Esophagus muscularis mucosa (tissue), 4 donors: ENCODE data around the gene PROZ. TPM values are rescaled to one million over a fixed set of nuclear protein-coding genes. Genes with fewer than 3 reads are reported as not detected.

Experiments used
- DNase-seq: peaks from one replicate; pipeline ENCODE4 v3.0.0-alpha.2; 2017; ENCODE audit errors: extremely low spot score
- H3K27ac ChIP-seq, 4 donors: fragments of 200-600 bp; sonication (generic); replicated peaks in 1 of 4; 1 replicate in 3 of 4; 2 replicates in 1 of 4; pipeline ENCODE4 v1.5.1; 2016 to 2019; ENCODE audit warnings: mild to moderate bottlenecking in 1 of 4
- H3K27me3 ChIP-seq, 4 donors: fragments of 200-600 bp; sonication (generic); one replicate each; pipeline versions ENCODE4 v1.5.1 to v1.6.0; 2016 to 2019
- H3K36me3 ChIP-seq, 4 donors: fragments of 200-600 bp; sonication (generic); one replicate each; pipeline ENCODE4 v1.5.1; 2016 to 2019
- H3K4me1 ChIP-seq, 4 donors: fragments of 200-600 bp; sonication (generic); one replicate each; pipeline ENCODE4 v1.5.1; 2016 to 2019
- H3K4me3 ChIP-seq, 4 donors: fragments of 200-600 bp; sonication (generic); 1 replicate in 2 of 4; 2 replicates in 2 of 4; pipeline ENCODE4 v1.5.1; 2016 to 2019; ENCODE audit warnings: mild to moderate bottlenecking in 4 of 4, moderate library complexity in 1 of 4
- H3K9me3 ChIP-seq, 4 donors: fragments of 200-600 bp; sonication (generic); 1 replicate in 3 of 4; 2 replicates in 1 of 4; pipeline ENCODE4 v1.5.1; 2016 to 2019
- EP300 ChIP-seq: sonication (generic); formaldehyde crosslinking; IDR thresholded peaks from one replicate; pipeline ENCODE4 v1.6.1; 2017; ENCODE audit warnings: antibody characterized with exemption
- POLR2A ChIP-seq: fragments of 450-650 bp; IDR thresholded peaks from one replicate; pipeline ENCODE4 v1.6.1; 2017; ENCODE audit warnings: antibody characterized with exemption, moderate library complexity, mild to moderate bottlenecking, low read depth
- POLR2AphosphoS5 ChIP-seq, 2 donors: sonication (generic); formaldehyde crosslinking; IDR thresholded peaks; one replicate each; pipeline ENCODE4 v1.6.1; 2017; ENCODE audit warnings: antibody characterized with exemption in 2 of 2
- WGBS: methylation state at CpG from one replicate; pipeline ENCODE4 v1.1.5; 2018; 5-methylcytosine and 5-hydroxymethylcytosine counted together
- intact Hi-C: fragments of 100-400 bp; cut with DNase I; formaldehyde crosslinking; loops from one replicate; pipeline ENCODE4 v1.15.1; 2023
- total RNA-seq, 4 donors: library from RNA; depleted of rRNA; stranded (reverse); fragments of >200 nt; gene quantifications; one replicate each; pipeline versions ENCODE4 v1.1.0 to v1.2.1, GENCODE V29; 2016
- TF ChIP-seq, protein P1 (sequence below), 3 experiments: fragments of 200-600 bp in 2 of 3; fragments of 450-650 bp in 1 of 3; sonication (generic) in 2 of 3; IDR thresholded peaks; one replicate each; pipeline ENCODE4 v1.5.1; 2017 to 2019; ENCODE audit warnings: antibody characterized with exemption in 3 of 3, mild to moderate bottlenecking in 2 of 3, moderate library complexity in 1 of 3

PROZ gene
- total RNA-seq, 4 donors from 2014 or later, result not detected

GRCh38 chr13:113207890-113208420 lies 49.5 kb downstream of the PROZ start:
- no peaks in the 10 kb centered on the region for H3K27me3 ChIP-seq
- peak overlapping the region; percentile 99 to 100 (median 100) for H3K27ac ChIP-seq
- H3K4me1 ChIP-seq, result peaks cover 46 to 82% (median 80%) of the 10 kb centered on the region in 4 donors
- DNase-seq, result no peak
- intact Hi-C loops, result loop anchor here (2.0 to 5.0 kb wide), 2 partner anchors 53 to 89 kb away; partner anchors contain the start of gene LAMP1
- TF ChIP-seq, protein P1, sequence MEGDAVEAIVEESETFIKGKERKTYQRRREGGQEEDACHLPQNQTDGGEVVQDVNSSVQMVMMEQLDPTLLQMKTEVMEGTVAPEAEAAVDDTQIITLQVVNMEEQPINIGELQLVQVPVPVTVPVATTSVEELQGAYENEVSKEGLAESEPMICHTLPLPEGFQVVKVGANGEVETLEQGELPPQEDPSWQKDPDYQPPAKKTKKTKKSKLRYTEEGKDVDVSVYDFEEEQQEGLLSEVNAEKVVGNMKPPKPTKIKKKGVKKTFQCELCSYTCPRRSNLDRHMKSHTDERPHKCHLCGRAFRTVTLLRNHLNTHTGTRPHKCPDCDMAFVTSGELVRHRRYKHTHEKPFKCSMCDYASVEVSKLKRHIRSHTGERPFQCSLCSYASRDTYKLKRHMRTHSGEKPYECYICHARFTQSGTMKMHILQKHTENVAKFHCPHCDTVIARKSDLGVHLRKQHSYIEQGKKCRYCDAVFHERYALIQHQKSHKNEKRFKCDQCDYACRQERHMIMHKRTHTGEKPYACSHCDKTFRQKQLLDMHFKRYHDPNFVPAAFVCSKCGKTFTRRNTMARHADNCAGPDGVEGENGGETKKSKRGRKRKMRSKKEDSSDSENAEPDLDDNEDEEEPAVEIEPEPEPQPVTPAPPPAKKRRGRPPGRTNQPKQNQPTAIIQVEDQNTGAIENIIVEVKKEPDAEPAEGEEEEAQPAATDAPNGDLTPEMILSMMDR (IDR thresholded peaks at IDR 0.05), result no peak
- TF ChIP-seq POLR2AphosphoS5 (IDR thresholded peaks at IDR 0.05) (no peak), EP300 (no peak), POLR2A (no peak)
- WGBS, result under 1% methylated on average over 9 of the region's 44 CpGs
- no peaks in the 10 kb centered on the region for H3K9me3 ChIP-seq
- H3K4me3 ChIP-seq, result peak overlapping the region; percentile 87 to 88 (median 88)
- peaks cover 0 to 40% (median 0%) of the 10 kb centered on the region in 4 donors for H3K36me3 ChIP-seq

DNA sequence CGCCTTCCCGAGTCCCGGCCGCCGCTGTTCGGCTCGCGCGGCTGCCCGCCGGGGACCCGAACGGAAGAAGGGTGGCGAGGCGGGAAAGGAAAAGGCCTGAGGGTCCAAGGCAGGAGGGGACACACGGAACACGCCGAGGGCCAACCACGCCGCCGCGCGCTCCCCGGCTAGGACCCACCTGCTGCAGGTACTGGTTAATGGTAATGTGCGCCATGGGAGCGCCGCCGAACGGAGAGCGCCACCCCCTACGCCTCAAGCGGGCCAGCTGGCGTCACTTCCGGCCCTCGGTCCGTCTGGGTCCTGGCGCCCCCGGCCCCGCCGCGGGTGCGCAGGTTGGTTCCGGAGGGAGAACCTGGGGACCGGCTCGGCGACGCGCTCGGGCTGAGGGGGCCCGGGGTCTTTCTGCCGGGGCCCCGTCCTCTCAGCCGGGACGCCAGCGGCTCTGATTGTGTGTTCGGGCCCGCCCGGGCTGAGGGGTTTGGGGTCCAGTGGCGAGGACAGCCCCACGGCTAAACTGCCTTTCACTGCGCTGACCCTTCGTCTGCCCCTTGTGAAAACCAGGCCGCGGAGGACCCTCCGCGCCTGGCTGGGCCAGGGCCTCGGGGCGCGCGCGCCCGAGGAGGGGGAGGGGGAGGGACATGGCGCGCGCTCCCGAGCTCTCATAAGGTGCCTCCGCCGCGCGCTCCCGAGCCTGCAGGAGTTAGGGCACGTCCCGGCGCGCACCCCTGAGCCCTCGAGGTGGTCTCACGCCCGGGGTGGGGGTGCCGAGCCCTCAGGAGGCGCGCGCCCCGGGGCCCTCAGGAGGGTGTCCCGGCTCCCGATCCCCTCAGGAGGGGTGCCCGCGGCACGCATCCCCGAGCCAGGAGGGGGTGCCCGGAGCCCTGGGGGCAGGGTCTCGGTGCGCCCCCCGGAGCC lies 50.2 kb downstream of the PROZ start, which contains the start of gene PCID2:
Gene PCID2 (minus strand): TSS at position 249 of the 915 bp plus-strand sequence. CDS start 35 bp downstream, at position 214.
- peak; percentile 96 for DNase-seq
- intact Hi-C loops, result loop anchor here (2.0 to 5.0 kb wide), 2 partner anchors 54 to 89 kb away; partner anchors contain the start of gene LAMP1
- 0% methylated on average over 20 of the region's 103 CpGs for WGBS
- peak within 1 kb of the TSS; percentile 99 to 100 (median 100) for H3K27ac ChIP-seq
- H3K9me3 ChIP-seq, result no peaks in the 10 kb centered on the region
- peak within 1 kb of the TSS; percentile 87 to 88 (median 88) for H3K4me3 ChIP-seq
- peaks cover 0 to 35% (median 0%) of the 10 kb centered on the region in 4 donors for H3K36me3 ChIP-seq
- H3K27me3 ChIP-seq, result no peaks in the 10 kb centered on the region
- H3K4me1 ChIP-seq, result peaks cover 47 to 82% (median 80%) of the 10 kb centered on the region in 4 donors
- TF ChIP-seq POLR2AphosphoS5 (IDR thresholded peaks at IDR 0.05) (peak; percentile 94), POLR2A (peak; percentile 78)
- TF ChIP-seq, protein P1 (IDR thresholded peaks at IDR 0.05), result no peak

- no peak for DNase-seq
- peaks cover 48 to 82% (median 80%) of the 10 kb centered on the region in 4 donors for H3K4me1 ChIP-seq
- under 1% methylated on average over 32 of the region's 66 CpGs for WGBS
- no peaks in the 10 kb centered on the region for H3K27me3 ChIP-seq
- peak in 1 of 2 donors; percentile 4 for TF ChIP-seq POLR2AphosphoS5 (IDR thresholded peaks at IDR 0.05)
- TF ChIP-seq EP300, result no peak
- peak within 1 kb of the TSS; percentile 99 to 100 (median 100) for H3K27ac ChIP-seq
- H3K36me3 ChIP-seq, result peaks cover 0 to 29% (median 0%) of the 10 kb centered on the region in 4 donors
- peak within 1 kb of the TSS; percentile 87 to 88 (median 88) for H3K4me3 ChIP-seq
- no peaks in the 10 kb centered on the region for H3K9me3 ChIP-seq
- intact Hi-C loops, result loop anchor here (2.0 to 5.0 kb wide), 2 partner anchors 55 to 88 kb away; partner anchors contain the start of gene LAMP1
These were observed 50.9 kb downstream of the PROZ start, which contains the start of gene CUL4A for GRCh38 chr13:113209336-113209758. Gene CUL4A (plus strand): TSS chr13:113209613. CDS start chr13:113209628, 15 bp downstream.

DNA sequence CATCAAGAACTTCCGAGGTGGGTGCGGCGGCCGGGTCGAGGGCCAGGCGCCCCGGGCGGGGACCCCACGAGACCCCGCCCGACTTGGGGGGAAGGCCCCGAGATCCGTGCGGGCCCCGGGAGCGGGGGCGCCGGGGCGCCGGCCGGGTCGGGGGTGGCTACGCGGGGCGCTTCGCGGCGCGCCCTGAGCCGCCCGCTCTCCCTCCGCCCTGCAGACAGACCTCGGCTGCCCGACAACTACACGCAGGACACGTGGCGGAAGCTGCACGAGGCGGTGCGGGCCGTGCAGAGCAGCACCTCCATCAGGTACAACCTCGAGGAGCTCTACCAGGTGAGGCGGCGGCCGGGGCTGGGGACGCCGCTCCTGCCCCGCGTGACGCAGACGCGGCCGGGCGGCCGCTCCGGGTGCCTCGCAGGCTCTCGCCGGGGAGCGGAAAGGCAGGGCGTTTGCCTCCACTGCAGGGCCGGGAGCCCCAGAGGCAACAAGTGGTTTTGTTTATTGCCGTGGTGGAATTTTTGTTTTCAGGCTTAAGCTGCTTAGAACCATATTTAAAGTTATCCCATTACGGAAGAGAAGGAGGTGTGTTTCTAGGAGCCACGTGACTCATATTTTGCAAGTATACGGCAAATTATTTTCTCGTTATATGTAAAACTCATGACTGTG lies 51.4 kb downstream of the PROZ start:
- Histone ChIP-seq H3K9me3 (no peaks in the 10 kb centered on the region), H3K4me3 (peak overlapping the region; percentile 87 to 88 (median 88)), H3K27me3 (no peaks in the 10 kb centered on the region), H3K27ac (peak overlapping the region; percentile 99 to 100 (median 100)), H3K4me1 (peaks cover 48 to 82% (median 80%) of the 10 kb centered on the region in 4 donors), H3K36me3 (peaks cover 0 to 29% (median 0%) of the 10 kb centered on the region in 4 donors)
- 0% methylated on average over 10 of the region's 67 CpGs for WGBS
- DNase-seq, result peak; percentile 93
- intact Hi-C loops, result loop anchor here (2.0 to 10.0 kb wide), 3 partner anchors 55 to 175 kb away; partner anchors contain the start of gene LAMP1
- TF ChIP-seq POLR2A, result no peak
- TF ChIP-seq, protein P1 (IDR thresholded peaks at IDR 0.05), result no peak
- TF ChIP-seq POLR2AphosphoS5 (IDR thresholded peaks at IDR 0.05), result no peak
- no peak for TF ChIP-seq EP300
